HG02970 (cell line): Measurements from ENCODE around the gene GSX2.
"Not testable (repeated sequence)": the region's sequence is repeated elsewhere in the genome, so short reads cannot be mapped to it uniquely, and the experiment has no call there.

Experiments used
- ATAC-seq: cut with Tn5 transposase; IDR thresholded peaks from one replicate; pipeline ENCODE4 v1.9.1; 2021; ENCODE audit warnings: mild to moderate bottlenecking, moderate library complexity, moderate number of reproducible peaks; ENCODE audit not compliant: unreplicated experiment, low FRiP score

Gene GSX2

DNA sequence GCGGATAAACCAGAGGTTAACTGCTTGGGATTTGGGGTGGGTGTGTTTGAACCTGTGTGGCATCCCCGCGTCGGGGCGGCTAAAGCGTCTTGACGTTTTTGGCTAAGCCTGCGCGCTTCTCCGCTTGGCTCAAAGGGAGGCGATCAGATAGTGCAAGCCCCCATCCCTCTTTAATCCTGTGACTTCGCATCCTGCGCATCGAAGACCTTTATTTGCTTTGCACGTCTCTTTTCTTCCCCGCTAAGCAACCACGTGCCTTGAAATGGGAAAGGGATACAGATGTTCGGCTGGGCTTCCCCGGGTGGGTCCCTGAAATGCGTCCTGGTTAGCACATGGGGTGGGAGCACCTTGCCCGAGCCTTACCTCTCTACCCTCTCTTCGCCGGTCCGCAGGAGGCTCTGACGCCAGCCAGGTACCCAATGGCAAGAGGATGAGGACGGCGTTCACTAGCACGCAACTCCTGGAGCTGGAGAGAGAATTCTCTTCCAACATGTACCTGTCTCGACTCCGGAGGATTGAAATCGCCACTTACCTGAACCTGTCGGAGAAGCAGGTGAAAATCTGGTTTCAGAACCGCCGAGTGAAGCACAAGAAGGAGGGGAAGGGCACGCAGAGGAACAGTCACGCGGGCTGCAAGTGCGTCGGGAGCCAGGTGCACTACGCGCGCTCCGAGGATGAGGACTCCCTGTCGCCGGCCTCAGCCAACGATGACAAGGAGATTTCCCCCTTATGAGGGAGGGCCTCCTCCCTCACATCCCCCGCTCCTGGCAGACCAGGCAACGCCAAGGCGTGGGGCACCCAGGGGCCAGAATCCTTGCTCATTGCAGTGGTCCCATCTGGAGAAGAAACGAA lies 1.5 kb downstream of the GSX2 start:
- ATAC-seq: no peak

DNA sequence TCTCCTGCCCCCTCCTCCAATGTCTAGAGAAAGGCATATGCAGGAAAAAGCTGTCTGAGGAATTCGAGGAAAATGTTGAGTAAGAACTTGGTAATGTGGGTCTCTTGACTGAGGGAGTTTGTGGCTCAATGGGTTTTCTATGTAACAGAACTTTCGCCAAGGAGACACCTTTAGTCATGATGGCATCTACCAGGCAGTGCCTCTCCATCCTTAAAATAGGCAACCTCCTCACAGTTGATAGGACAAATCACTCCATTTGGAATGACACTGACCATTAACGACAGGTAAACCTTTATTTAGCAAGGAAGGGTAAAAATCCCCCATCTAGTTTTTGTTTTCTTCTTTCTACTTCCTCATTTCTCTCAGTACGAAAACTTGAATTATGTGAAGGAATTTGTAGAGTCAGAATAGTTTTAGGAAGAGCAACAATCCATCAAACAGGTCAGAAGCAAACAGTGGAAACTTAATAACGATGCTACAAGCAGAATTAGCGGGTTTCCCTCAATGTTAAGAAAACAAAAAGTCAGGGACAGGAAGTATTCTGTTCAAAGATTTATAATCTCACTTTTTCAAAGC lies 2.7 kb downstream of the GSX2 start:
- no peak for ATAC-seq

- ATAC-seq: no peak
Measured at GRCh38 chr4:54103190-54103574, 3.2 kb downstream of the GSX2 start.

GRCh38 chr4:54104907-54105306 lies 4.9 kb downstream of the GSX2 start:
- no peak for ATAC-seq

DNA sequence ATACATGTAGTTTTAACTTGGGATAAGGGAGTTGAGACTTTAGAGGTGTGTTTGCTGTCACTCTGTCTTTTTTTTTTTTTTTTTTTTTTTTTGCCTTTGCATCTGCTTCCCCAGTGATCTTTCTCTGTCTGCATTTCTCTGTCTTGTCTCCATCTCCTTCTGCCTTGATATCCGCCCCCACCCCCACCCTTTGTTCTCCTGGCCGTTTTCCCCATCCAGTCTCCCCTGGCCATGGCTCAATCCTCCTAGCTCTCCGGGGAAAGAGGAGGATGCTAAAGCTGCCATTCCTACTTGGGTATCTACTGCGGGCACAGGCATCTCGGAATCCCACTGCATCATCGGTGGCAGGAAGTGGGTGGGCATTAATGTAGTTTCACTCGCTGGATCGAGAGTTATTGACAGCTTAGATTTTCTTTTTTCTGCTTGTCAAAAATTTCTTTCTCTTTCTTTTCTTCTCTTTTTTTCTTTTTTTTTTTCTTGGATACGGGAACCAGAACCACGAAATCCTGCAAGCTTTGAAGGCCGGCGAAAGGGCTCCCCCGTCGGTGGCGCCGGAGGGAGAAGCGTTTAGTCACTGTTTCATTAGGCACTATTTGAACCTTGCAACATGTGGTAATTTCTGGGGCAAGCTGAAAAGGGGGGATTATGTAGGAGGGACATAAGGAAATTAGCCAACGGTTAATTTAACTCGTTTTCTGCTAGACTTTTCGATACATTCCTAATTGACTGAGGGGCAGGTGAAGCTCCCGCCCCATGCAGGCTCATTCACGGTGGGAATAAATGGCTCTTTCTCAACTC lies 8.2 kb downstream of the GSX2 start:
- no peak for ATAC-seq

DNA sequence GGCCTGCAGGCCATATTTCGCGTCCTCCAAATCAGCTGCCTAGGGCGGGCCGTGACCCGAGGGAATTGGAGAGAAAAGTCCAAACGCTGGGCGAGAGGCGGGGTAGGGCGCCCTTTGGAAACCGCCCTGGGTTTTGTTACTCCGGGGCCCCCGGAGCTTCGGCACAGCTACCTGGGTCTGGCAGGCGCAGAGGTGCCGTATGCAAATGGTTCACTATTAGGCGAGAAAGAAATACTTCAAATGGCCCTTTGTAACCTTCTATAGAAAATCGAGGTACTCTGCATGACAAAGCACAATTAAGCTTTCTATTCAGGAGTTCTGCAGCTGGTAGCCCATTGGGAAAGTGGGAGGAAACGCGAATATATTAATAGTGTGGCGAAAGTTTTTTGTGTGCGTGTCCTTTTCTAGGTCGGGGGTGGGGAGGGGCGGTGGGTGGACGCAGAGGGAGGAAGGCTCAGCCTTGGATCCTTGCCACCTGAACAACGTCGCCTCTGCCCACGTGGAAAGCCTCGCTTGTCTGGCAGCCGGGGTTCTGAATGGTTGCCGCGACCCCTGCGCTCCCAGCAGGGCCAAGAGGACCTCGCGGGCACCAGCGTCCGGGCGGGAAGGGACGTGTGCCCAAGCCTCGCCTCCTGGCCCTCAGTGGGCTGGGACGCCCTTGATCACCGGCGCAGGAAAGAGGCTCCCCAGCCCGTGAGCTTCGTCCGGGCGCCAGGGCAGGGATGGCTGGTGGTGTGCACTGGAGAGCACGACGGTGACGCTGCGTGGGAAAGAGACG lies 9.5 kb downstream of the GSX2 start:
- no peak for ATAC-seq

GRCh38 chr4:54110019-54110416 lies 10.1 kb downstream of the GSX2 start:
- no peak for ATAC-seq

- ATAC-seq: not testable (repeated sequence)
Measured at GRCh38 chr4:54113206-54113605, 13.2 kb downstream of the GSX2 start.

- not testable (repeated sequence) for ATAC-seq
Measured at GRCh38 chr4:54116246-54116645, 16.3 kb downstream of the GSX2 start.

DNA sequence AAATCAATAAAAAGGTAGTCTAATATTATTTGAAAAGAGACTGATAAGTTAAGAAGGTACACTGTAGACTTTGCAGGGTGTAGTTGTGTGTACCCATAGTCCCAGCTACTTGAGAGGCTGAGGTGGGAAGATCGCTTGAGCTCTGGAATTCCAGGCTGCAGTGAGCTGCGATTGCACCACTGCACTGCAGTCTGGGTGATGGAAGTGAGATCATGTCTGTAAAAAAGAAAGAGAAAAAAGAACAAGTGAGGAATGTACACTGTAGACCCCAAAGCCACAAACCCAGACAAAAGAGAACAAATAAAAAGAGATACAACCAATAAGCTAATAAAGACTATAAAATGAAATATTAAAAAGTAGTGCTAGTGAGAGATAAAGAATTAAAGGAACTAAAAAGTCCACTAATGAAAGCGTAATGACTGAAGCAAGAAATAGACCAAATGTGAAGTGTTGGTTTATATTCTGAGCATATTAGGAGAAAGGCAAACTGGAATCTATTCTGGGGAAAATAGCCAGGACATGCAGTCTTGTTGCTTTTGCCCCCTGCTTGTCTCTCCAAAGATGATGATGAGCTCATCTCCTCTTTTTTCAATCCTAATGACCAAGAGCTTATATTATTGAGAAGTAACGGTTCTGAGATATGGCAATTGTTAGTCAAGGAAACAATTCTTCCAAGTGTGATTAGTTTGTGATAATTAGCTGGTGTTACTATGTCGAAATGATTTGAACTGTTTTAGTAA lies 19.1 kb downstream of the GSX2 start:
- ATAC-seq: no peak

GRCh38 chr4:54120518-54120917 lies 20.6 kb downstream of the GSX2 start:
- ATAC-seq: no peak

GRCh38 chr4:54127660-54128059 lies 27.7 kb downstream of the GSX2 start:
- no peak for ATAC-seq

DNA sequence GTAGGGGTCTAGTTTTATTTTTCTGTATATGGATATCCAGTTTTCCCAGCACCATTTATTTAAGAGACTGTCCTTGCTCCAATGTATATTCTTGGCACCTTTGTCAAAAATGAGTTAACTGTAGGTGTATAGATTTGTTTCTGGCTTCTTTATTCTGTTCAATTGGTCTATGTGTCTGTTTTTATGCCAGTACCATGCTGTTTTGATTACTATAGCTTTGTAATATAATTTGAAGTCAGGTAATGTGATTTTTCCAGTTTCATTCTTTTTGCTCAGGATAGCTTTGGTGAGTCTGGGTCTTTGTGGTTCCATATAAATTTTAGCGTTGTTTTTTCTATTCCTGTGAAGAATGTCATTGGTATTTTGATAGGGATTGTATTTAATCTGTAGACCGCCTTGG lies 28.7 kb downstream of the GSX2 start:
- ATAC-seq: not testable (repeated sequence)

GRCh38 chr4:54139332-54139731 lies 39.4 kb downstream of the GSX2 start:
- ATAC-seq: no peak

DNA sequence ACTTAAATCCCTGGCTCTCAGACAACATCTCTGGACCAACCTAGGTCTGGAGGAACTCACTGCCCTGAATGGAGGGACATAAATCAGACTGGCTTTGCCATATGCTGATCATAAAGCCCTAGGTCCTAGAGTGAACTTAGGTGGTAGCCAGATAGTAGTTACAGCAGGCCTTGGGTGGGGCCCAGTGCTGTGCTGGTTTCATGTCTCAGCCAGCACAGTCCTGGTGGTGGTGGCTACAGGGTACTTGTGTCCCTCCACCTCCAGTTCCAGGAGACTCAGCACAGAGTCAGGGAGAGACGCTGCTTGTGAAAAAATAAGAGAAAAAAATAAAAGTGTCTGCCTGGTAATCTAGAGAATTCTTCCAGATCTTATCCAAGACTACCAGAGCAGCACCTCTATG lies 40.3 kb downstream of the GSX2 start:
- ATAC-seq: no peak

DNA sequence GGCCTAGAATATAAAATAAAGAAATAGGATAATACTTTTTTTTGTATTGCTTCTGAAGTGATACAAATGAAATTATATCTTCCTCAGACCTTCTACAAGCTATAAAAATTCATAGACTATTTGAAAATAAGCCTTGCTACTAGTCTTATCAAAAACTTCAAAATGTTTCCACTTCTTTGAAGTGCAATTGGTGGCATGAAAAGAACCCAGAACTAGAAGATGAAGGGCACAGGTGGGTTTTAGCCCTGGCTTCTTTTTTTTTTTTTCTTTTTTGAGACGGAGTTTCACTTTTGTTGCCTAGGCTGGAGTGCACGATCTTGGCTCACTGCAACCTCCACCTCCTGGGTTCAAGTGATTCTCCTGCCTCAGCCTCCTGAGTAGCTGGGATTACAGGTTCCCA lies 44.2 kb downstream of the GSX2 start:
- no peak for ATAC-seq

DNA sequence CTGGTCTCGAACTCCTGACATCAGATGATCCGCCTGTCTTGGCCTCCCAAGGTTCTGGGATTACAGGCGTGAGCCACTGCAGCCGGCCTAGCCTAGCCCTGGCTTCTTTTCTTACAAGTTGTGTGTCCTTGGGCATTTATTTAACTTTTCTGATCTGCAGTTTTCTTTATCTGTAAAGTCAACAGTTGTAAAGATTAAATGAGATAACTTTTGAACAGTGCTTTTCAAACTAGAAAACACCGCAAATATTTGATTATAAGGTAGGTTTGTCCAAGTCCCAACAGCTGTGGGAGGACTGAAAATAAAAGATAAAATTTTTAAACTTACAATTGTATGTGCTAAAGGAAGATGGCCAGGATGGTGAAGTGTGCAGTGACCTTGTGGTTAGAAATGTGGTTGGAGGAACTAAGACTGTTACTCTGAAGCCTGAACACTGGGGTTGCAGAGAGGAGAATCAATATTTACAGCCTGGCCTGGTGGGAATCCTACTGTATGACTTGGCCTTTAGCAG lies 44.8 kb downstream of the GSX2 start:
- no peak for ATAC-seq

- no peak for ATAC-seq
Measured at GRCh38 chr4:54146139-54146538, 46.2 kb downstream of the GSX2 start.

- ATAC-seq: no peak
Measured at GRCh38 chr4:54149323-54149722, 49.4 kb downstream of the GSX2 start.
